IMR-90 (cell line): ENCODE measurements around the gene RSPH10B2. TPM values are rescaled to one million over a fixed set of nuclear protein-coding genes. Genes with fewer than 3 reads are reported as not detected.
"Not testable (repeated sequence)": the region's sequence is repeated elsewhere in the genome, so short reads cannot be mapped to it uniquely, and the experiment has no call there.

Experiments used
- ATAC-seq: fragments of 200-7000 bp; cut with Tn5 transposase; 2 replicates; pipeline ENCODE4 v1.9.1; 2020; ENCODE audit warnings: low read depth, mild to moderate bottlenecking, moderate library complexity
- BruUV-seq: library from RNA; stranded (reverse); fragments of 400-500 nt; replicated peaks from 2 replicates; lab custom pipeline; 2021; lab: Mats Ljungman, UMichigan
- CTCF ChIA-PET: fragments of 300-600 bp; formaldehyde crosslinking; extraction: SDS; loops from one replicate; lab custom pipeline; 2021; ENCODE audit warnings: antibody characterized with exemption; lab: Yijun Ruan, JAX
- POLR2A ChIA-PET: fragments of 300-600 bp; sonication (Branson Sonifier 250); formaldehyde crosslinking; loops from one replicate; lab custom pipeline; 2022; ENCODE audit warnings: antibody characterized with exemption; ENCODE audit not compliant: unreplicated experiment; lab: Charles Lee
- DNase-seq: peaks from one replicate; pipeline ENCODE4 v3.0.0; 2013
- H2AFZ ChIP-seq: replicated peaks from 2 replicates; pipeline ENCODE3; 2013; ENCODE audit warnings: low read length, mild to moderate bottlenecking; ENCODE audit not compliant: poor library complexity
- H2AK5ac ChIP-seq: 2 replicates; pipeline ENCODE4 v1.6.1; 2013; ENCODE audit warnings: low read depth, low read length, inconsistent platforms
- H2AK9ac ChIP-seq: replicated peaks from 2 replicates; pipeline ENCODE3; 2013; ENCODE audit warnings: mild to moderate bottlenecking, low read depth, low read length, moderate library complexity; ENCODE audit not compliant: poor library complexity
- H2BK120ac ChIP-seq: 2 replicates; pipeline ENCODE4 v1.6.1; 2013; ENCODE audit warnings: low read depth, low read length, inconsistent platforms
- H2BK15ac ChIP-seq: 3 replicates; pipeline ENCODE4 v1.6.1; 2013; ENCODE audit warnings: low read depth, low read length, inconsistent platforms
- H2BK20ac ChIP-seq: 2 replicates; pipeline ENCODE4 v1.6.1; 2013; ENCODE audit warnings: low read depth, mild to moderate bottlenecking, inconsistent platforms, low read length, moderate library complexity
- H2BK5ac ChIP-seq: 2 replicates; pipeline ENCODE4 v1.6.1; 2013; ENCODE audit warnings: mild to moderate bottlenecking, low read depth, low read length, inconsistent platforms; ENCODE audit not compliant: poor library complexity, severe bottlenecking
- H3K14ac ChIP-seq: replicated peaks from 2 replicates; pipeline ENCODE4 v1.6.1; 2013; ENCODE audit warnings: low read depth, low read length, inconsistent platforms
- H3K18ac ChIP-seq: 2 replicates; pipeline ENCODE4 v1.6.1; 2013; ENCODE audit warnings: low read depth, low read length, control low read depth
- H3K23ac ChIP-seq: 2 replicates; pipeline ENCODE4 v1.6.1; 2013; ENCODE audit warnings: low read depth, low read length, inconsistent platforms
- H3K27ac ChIP-seq: 2 replicates; pipeline ENCODE4 v1.5.1; 2013; ENCODE audit warnings: mild to moderate bottlenecking, control low read depth, low read length; ENCODE audit not compliant: insufficient read depth
- H3K27me3 ChIP-seq: 2 replicates; pipeline ENCODE4 v1.6.1; 2013; ENCODE audit warnings: low read length; ENCODE audit not compliant: control insufficient read depth, insufficient read depth
- H3K36me3 ChIP-seq: 2 replicates; pipeline ENCODE4 v1.6.1; 2013; ENCODE audit warnings: low read length, mixed read lengths; ENCODE audit not compliant: control insufficient read depth, insufficient read depth
- H3K4ac ChIP-seq: 2 replicates; pipeline ENCODE4 v1.6.1; 2013; ENCODE audit warnings: low read depth, low read length, inconsistent platforms
- H3K4me1 ChIP-seq: 2 replicates; pipeline ENCODE4 v1.6.1; 2013; ENCODE audit warnings: low read length, mixed read lengths; ENCODE audit not compliant: control insufficient read depth, insufficient read depth
- H3K4me2 ChIP-seq: 2 replicates; pipeline ENCODE4 v1.6.1; 2013; ENCODE audit warnings: low read depth, mild to moderate bottlenecking, control low read depth, low read length, moderate library complexity
- H3K4me3 ChIP-seq: 2 replicates; pipeline ENCODE4 v1.5.1; 2013; ENCODE audit warnings: low read depth, mild to moderate bottlenecking, control low read depth, low read length, moderate library complexity; ENCODE audit not compliant: insufficient read depth
- H3K56ac ChIP-seq: 2 replicates; pipeline ENCODE4 v1.6.1; 2013; ENCODE audit warnings: low read length, inconsistent platforms; ENCODE audit not compliant: insufficient read depth; ENCODE audit errors: extremely low read depth
- H3K79me1 ChIP-seq, 2 experiments: 2 replicates each; pipeline ENCODE4 v1.6.1; 2013; ENCODE audit warnings: low read length in 2 of 2, inconsistent platforms in 1 of 2, low read depth in 1 of 2
- H3K9ac ChIP-seq: 2 replicates; pipeline ENCODE4 v1.6.1; 2013; ENCODE audit warnings: low read depth, low read length, control low read depth
- H3K9me1 ChIP-seq: 2 replicates; pipeline ENCODE4 v1.6.1; 2013; ENCODE audit warnings: low read length, inconsistent platforms; ENCODE audit not compliant: insufficient read depth
- H3K9me3 ChIP-seq: 2 replicates; pipeline ENCODE4 v1.6.1; 2013; ENCODE audit warnings: low read length; ENCODE audit not compliant: control insufficient read depth, insufficient read depth
- H4K20me1 ChIP-seq: 2 replicates; pipeline ENCODE4 v1.6.1; 2013; ENCODE audit warnings: low read length, inconsistent platforms; ENCODE audit not compliant: insufficient read depth
- H4K5ac ChIP-seq: 2 replicates; pipeline ENCODE4 v1.6.1; 2013; ENCODE audit warnings: mild to moderate bottlenecking, low read depth, low read length, control low read depth
- H4K8ac ChIP-seq, 2 experiments: 2 replicates each; pipeline ENCODE4 v1.6.1; 2013; ENCODE audit warnings: low read depth in 2 of 2, low read length in 2 of 2, control low read depth in 1 of 2, inconsistent platforms in 1 of 2
- H4K91ac ChIP-seq: 2 replicates; pipeline ENCODE4 v1.6.1; 2013; ENCODE audit warnings: low read depth, low read length, inconsistent platforms; ENCODE audit not compliant: insufficient read depth
- WGBS, 2 experiments: methylation state at CpG; one replicate each; pipeline versions ENCODE4 v1.1.5 to v1.1.7; 2013; ENCODE audit warnings: missing lambda C conversion rate in 2 of 2; ENCODE audit not compliant: insufficient read length in 1 of 2; ENCODE audit errors: extremely low coverage in 2 of 2; 5-methylcytosine and 5-hydroxymethylcytosine counted together
- dilution Hi-C: fragments of 300-500 bp; cut with HindIII; formaldehyde crosslinking; loops from one replicate; pipeline ENCODE4 v1.14.3; 2018; ENCODE audit warnings: low sequenced_read_pairs; ENCODE audit not compliant: unreplicated experiment
- in situ Hi-C: fragments of 300-500 bp; cut with MboI; formaldehyde crosslinking; loops from 3 replicates; pipeline ENCODE4 v1.14.3; 2019; ENCODE audit warnings: low sequenced_read_pairs, inconsistent platforms, mixed read lengths
- intact Hi-C: fragments of 100-400 bp; cut with micrococcal nuclease; formaldehyde crosslinking; loops from 2 replicates; pipeline ENCODE4 v1.10.0; 2022
- polyA plus RNA-seq, 3 experiments: library from polyadenylated mRNA; depleted of rRNA; stranded (reverse); fragments of >200 nt; gene quantifications; 2 replicates each; pipeline ENCODE4 v1.2.3, GENCODE V29; 2012; ENCODE audit warnings: low replicate concordance in 1 of 3
- total RNA-seq: library from RNA; depleted of rRNA; stranded (reverse); fragments of >200 nt; gene quantifications from 2 replicates; pipeline ENCODE4 v1.2.3, GENCODE V29; 2012

The RSPH10B2 gene
- total and polyA plus RNA-seq, 2 of the 4 experiments (the other 2 are of a cell fraction) = not detected

DNA sequence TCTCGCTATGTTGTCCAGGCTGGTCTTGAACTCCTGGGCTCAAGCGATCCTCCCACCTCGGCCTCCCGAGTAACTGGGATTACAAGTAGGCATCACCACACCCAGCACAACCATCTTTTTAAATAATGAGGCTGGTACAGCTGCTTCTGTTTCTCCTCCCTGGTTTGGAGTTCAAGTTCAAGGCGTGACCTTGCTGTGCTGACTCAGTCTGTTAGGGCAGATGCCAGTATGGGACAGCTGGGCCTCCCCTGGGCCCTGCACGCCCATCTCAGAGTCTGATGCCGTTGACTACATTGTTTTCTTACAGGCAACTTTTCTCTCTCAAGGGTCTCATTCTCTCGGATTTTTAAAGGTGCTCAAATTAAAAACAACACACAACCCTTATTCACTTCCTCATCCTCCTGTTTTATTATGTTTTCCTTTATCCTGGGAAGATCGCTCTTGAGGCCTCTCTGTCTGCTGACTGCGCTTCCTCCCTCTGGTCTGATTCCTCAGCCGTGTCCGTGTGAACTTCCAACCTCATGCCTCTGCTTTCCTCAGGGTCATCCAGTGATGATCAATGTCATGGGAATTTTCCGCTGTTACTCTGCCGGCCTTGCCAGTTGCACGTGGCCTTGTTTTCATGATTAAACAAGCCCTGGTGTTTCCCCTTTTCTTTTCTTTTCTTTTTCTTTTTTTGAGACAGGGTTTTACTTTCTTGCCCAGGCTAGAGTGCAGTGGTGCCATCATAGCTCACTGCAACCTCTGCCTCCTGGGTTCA, 38.4 kb downstream of the RSPH10B2 start:
- H2AK5ac ChIP-seq, H4K8ac ChIP-seq, H3K27me3 ChIP-seq, in situ Hi-C loops, H2BK15ac ChIP-seq, H3K4me2 ChIP-seq, H2BK5ac ChIP-seq, H3K14ac ChIP-seq, BruUV-seq, H3K56ac ChIP-seq, H2AFZ ChIP-seq, H3K9me1 ChIP-seq, H2BK20ac ChIP-seq, CTCF ChIA-PET, H3K23ac ChIP-seq, H4K20me1 ChIP-seq, H3K79me1 ChIP-seq, H3K18ac ChIP-seq, H3K9me3 ChIP-seq, dilution Hi-C loops, H3K4me3 ChIP-seq, POLR2A ChIA-PET, intact Hi-C loops, H2AK9ac ChIP-seq, H3K27ac ChIP-seq, H3K4ac ChIP-seq, H3K9ac ChIP-seq, H4K91ac ChIP-seq, H3K36me3 ChIP-seq, H2BK120ac ChIP-seq, H3K4me1 ChIP-seq, H4K5ac ChIP-seq: not testable (repeated sequence)
- 100% methylated on average over 2 of the region's 15 CpGs; no CpG with 5 or more reads in 1 of the 2 experiments for WGBS, 2 experiments
- ATAC-seq (peak; percentile 82), DNase-seq (peak; percentile 39)

DNA sequence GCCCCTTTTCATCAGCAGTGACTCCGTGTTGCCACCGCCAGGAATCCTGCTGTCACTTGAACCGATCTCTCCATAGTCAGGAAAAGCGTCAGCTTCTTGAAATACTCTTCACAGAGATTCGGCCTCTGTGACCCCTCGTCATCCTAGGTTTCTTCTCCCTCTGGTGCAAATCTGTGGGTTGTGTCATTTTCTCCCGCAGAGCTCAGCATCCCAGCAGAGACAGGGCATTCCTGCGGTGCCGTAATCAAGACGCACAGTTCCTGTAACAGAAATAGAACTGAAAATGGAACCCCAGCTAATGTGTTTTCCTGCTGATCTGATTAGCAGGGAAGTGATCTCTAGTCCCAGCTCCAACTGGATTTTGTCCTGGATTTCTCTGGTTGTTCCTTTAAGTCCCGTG, 40.4 kb downstream of the RSPH10B2 start:
- H2BK5ac ChIP-seq, POLR2A ChIA-PET, H3K4ac ChIP-seq, H3K4me3 ChIP-seq, ATAC-seq, intact Hi-C loops, H2AK9ac ChIP-seq, H3K18ac ChIP-seq, H2AK5ac ChIP-seq, H3K27ac ChIP-seq, H2BK20ac ChIP-seq, H3K9me3 ChIP-seq, H3K36me3 ChIP-seq, dilution Hi-C loops, H2BK120ac ChIP-seq, H3K56ac ChIP-seq, in situ Hi-C loops, H2AFZ ChIP-seq, H4K91ac ChIP-seq, H3K79me1 ChIP-seq, BruUV-seq, H4K8ac ChIP-seq, H3K14ac ChIP-seq, H4K5ac ChIP-seq, H3K9me1 ChIP-seq, CTCF ChIA-PET, DNase-seq, H3K9ac ChIP-seq, H3K27me3 ChIP-seq, H3K23ac ChIP-seq, H3K4me2 ChIP-seq, H2BK15ac ChIP-seq, H3K4me1 ChIP-seq, H4K20me1 ChIP-seq: not testable (repeated sequence)
- no CpG with 5 or more reads among the region's 11 CpGs for whole genome bisulfite sequencing, 2 experiments
